Calu3 (cell line): ENCODE data around the gene SPHK2. TPM values are rescaled to one million over a fixed set of nuclear protein-coding genes. Genes with fewer than 3 reads are reported as not detected.

ENCODE experiments used
- BruUV-seq: library from RNA; stranded (reverse); fragments of 400-500 nt; replicated peaks from 2 replicates; lab custom pipeline; 2021; lab: Mats Ljungman, UMichigan
- CTCF ChIA-PET: fragments of 300-600 bp; sonication (Branson Sonifier 250); formaldehyde crosslinking; loops from one replicate; lab custom pipeline; 2022; ENCODE audit warnings: antibody characterized with exemption; lab: Charles Lee
- DNase-seq: peaks from one replicate; pipeline ENCODE4 v3.0.0; 2022
- H3K27ac Mint-ChIP-seq: one replicate; pipeline ENCODE4 v1.8.0; 2022; ENCODE audit warnings: mixed read lengths; ENCODE audit not compliant: unreplicated experiment
- H3K27me3 Mint-ChIP-seq: one replicate; pipeline ENCODE4 v1.8.0; 2022; ENCODE audit warnings: mixed read lengths; ENCODE audit not compliant: unreplicated experiment
- H3K36me3 Mint-ChIP-seq: one replicate; pipeline ENCODE4 v1.8.0; 2022; ENCODE audit warnings: mild to moderate bottlenecking, moderate library complexity, mixed read lengths; ENCODE audit not compliant: insufficient read depth, unreplicated experiment
- H3K4me1 Mint-ChIP-seq: one replicate; pipeline ENCODE4 v1.8.0; 2022; ENCODE audit warnings: mild to moderate bottlenecking, low read depth, mixed read lengths; ENCODE audit not compliant: unreplicated experiment
- H3K4me3 Mint-ChIP-seq: one replicate; pipeline ENCODE4 v1.8.0; 2022; ENCODE audit warnings: mild to moderate bottlenecking, low read depth, moderate library complexity, mixed read lengths; ENCODE audit not compliant: unreplicated experiment
- H3K9me3 Mint-ChIP-seq: one replicate; pipeline ENCODE4 v1.8.0; 2022; ENCODE audit warnings: low read depth, mixed read lengths; ENCODE audit not compliant: unreplicated experiment
- CTCF ChIP-seq: fragments of 200-600 bp; IDR thresholded peaks from one replicate; pipeline ENCODE4 v1.8.0; 2022; ENCODE audit warnings: antibody characterized with exemption; ENCODE audit not compliant: unreplicated experiment
- intact Hi-C: fragments of 100-400 bp; cut with micrococcal nuclease; formaldehyde crosslinking; loops from one replicate; pipeline ENCODE4 v1.10.0; 2022; ENCODE audit not compliant: unreplicated experiment
- total RNA-seq: library from RNA; stranded (reverse); gene quantifications from 2 replicates; pipeline ENCODE4 v1.2.3, GENCODE V29; 2022

SPHK2 gene
- total RNA-seq, 1 experiment from 2014 or later, result 24.2 TPM

GRCh38 chr19:48663667-48664066 is 44.4 kb downstream of the SPHK2 start:
- H3K4me3 Mint-ChIP-seq, result no peak overlapping the region
- H3K27ac Mint-ChIP-seq, result no peak overlapping the region
- DNase-seq, result no peak
- intact Hi-C loops, result no loop called here
- peaks cover 8% of the 10 kb centered on the region for H3K4me1 Mint-ChIP-seq
- BruUV-seq, result no TSS peak
- H3K27me3 Mint-ChIP-seq, result no peaks in the 10 kb centered on the region
- peaks cover 6% of the 10 kb centered on the region for H3K36me3 Mint-ChIP-seq
- no peaks in the 10 kb centered on the region for H3K9me3 Mint-ChIP-seq
- TF ChIP-seq CTCF, result no peak
- CTCF ChIA-PET, result no interaction called here

GRCh38 chr19:48664476-48664875 is 45.2 kb downstream of the SPHK2 start:
- H3K4me1 Mint-ChIP-seq, result peaks cover 8% of the 10 kb centered on the region
- TF ChIP-seq CTCF, result no peak
- peaks cover under 1% of the 10 kb centered on the region for H3K9me3 Mint-ChIP-seq
- intact Hi-C loops, result no loop called here
- H3K27ac Mint-ChIP-seq, result no peak overlapping the region
- CTCF ChIA-PET, result interaction anchor here (0.6 kb wide), 1 partner anchor 1634 kb away, joined by 4 read pairs; no protein-coding TSS in a partner anchor
- no TSS peak for BruUV-seq
- no peaks in the 10 kb centered on the region for H3K27me3 Mint-ChIP-seq
- DNase-seq, result no peak
- H3K36me3 Mint-ChIP-seq, result peaks cover 6% of the 10 kb centered on the region
- H3K4me3 Mint-ChIP-seq, result no peak overlapping the region

- no peak for TF ChIP-seq CTCF
- peaks cover 5% of the 10 kb centered on the region for H3K4me1 Mint-ChIP-seq
- BruUV-seq, result no TSS peak
- CTCF ChIA-PET, result no interaction called here
- H3K9me3 Mint-ChIP-seq, result peaks cover 6% of the 10 kb centered on the region
- peaks cover 5% of the 10 kb centered on the region for H3K36me3 Mint-ChIP-seq
- no peaks in the 10 kb centered on the region for H3K27me3 Mint-ChIP-seq
- H3K4me3 Mint-ChIP-seq, result no peak overlapping the region
- no peak overlapping the region for H3K27ac Mint-ChIP-seq
- intact Hi-C loops, result no loop called here
- no peak for DNase-seq
Observed at GRCh38 chr19:48665786-48666185, 46.5 kb downstream of the SPHK2 start.

- Mint-ChIP-seq H3K36me3 (no peaks in the 10 kb centered on the region), H3K27ac (no peak overlapping the region), H3K27me3 (no peaks in the 10 kb centered on the region), H3K9me3 (peaks cover 6% of the 10 kb centered on the region), H3K4me1 (no peaks in the 10 kb centered on the region), H3K4me3 (no peak overlapping the region)
- no TSS peak for BruUV-seq
- CTCF ChIA-PET, result no interaction called here
- intact Hi-C loops, result no loop called here
- TF ChIP-seq CTCF, result no peak
- DNase-seq, result no peak
Observed at GRCh38 chr19:48668332-48668731, 49.0 kb downstream of the SPHK2 start.
